ENCODE measurements around the gene GNPDA2. TPM values are rescaled to one million over a fixed set of nuclear protein-coding genes. Genes with fewer than 3 reads are reported as not detected.

GNPDA2 gene
- total RNA-seq: 11.8 and 12.6 TPM in 2 replicates

DNA sequence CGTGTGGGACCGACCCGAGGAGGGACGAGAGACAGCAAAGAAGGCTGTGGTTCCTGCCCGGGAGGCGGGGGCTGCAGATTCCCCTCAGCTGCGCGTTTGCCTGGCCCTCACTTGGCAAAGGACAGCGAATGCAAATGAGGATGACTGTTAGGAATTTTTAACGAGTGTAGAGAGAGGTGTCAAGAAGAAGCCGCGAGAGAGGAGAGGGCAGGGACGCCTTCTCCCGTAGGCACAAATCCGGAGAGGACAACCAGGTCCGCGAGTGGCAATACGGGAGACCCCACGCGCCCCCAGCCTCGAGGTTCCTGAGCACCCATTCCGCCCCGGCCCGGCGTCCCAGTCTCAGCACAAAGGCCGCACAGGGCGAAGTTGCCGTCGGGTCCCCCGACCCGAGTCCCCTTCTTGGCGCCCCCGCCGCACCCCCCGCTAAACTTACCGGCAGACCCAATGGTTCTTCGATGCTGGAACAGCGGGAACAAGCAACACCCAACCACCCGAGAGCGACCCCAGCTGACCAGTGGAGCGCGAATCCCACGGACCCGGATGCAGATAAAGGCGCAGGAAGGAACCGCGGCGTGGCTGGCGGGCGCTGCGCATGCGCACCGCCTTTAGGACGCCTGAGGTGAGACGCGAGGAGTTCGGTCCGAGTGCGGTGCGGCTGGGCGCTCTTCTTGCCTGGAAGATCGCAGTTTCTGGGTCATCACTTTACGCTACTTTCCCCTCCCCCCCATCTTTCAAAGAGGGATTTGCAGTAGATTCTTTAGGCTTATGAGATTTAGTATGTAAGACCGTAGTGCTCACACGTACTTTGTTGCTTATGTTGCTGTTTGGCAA is at the start of gene GNPDA2:
GNPDA2 (minus strand) TSS at position 519 of the 834 bp plus-strand sequence. CDS start 4,349 bp downstream, outside the sequence.

GRCh38 chr4:44678094-44679041 is 48.0 kb downstream of the GNPDA2 start, which contains the start of gene GUF1:
TSS of gene GUF1 (plus strand) at chr4:44678420. CDS start at chr4:44678623, 203 bp downstream.

Other genes with a start within 250 kb of the GNPDA2 start
- not detected in 2 replicates for gene YIPF7, start 74.9 kb downstream of the GNPDA2 start, total RNA-seq
- 16.4 and 22.6 TPM in 2 replicates for gene GUF1, start 48.1 kb downstream of the GNPDA2 start, total RNA-seq